SU-DHL-6 (cell line): ENCODE results near the gene SHC3.

Experiments
- H2AFZ ChIP-seq: fragments of 200-600 bp; sonication (generic); 2 replicates; pipeline ENCODE4 v1.6.1; 2014; ENCODE audit warnings: low read depth, mild to moderate bottlenecking, moderate library complexity, mixed read lengths, antibody characterized with exemption, low read length; ENCODE audit not compliant: severe bottlenecking
- H3F3A ChIP-seq: fragments of 200-600 bp; shearing (Covaris generic); 2 replicates; pipeline ENCODE4 v1.6.0; 2016; ENCODE audit warnings: antibody characterized with exemption, mild to moderate bottlenecking; ENCODE audit not compliant: insufficient read depth
- H3K27ac ChIP-seq: fragments of 200-600 bp; sonication (generic); 2 replicates; pipeline ENCODE4 v1.5.1; 2016; ENCODE audit warnings: low read depth, mild to moderate bottlenecking, low read length, moderate library complexity, mixed read lengths
- H3K27me3 ChIP-seq: fragments of 200-600 bp; sonication (generic), shearing (Covaris generic); 2 replicates; pipeline ENCODE4 v1.6.0; 2014; ENCODE audit warnings: mild to moderate bottlenecking, low read length
- H3K36me3 ChIP-seq: fragments of 200-600 bp; sonication (generic); 2 replicates; pipeline ENCODE4 v1.6.1; 2014; ENCODE audit warnings: mild to moderate bottlenecking, low read length, mixed read lengths
- H3K4me2 ChIP-seq: fragments of 300-600, 200-600 bp; shearing (Covaris generic), sonication (generic); 2 replicates; pipeline ENCODE4 v1.6.0; 2014; ENCODE audit warnings: low read length, low read depth, mild to moderate bottlenecking; ENCODE audit not compliant: poor library complexity, severe bottlenecking
- H3K4me3 ChIP-seq: fragments of 200-600 bp; sonication (generic); 2 replicates; pipeline ENCODE4 v1.5.1; 2014; ENCODE audit warnings: antibody characterized with exemption, low read length, mild to moderate bottlenecking, mixed read lengths; ENCODE audit not compliant: insufficient read depth, poor library complexity, severe bottlenecking
- H3K79me2 ChIP-seq: fragments of 200-600 bp; sonication (generic); 2 replicates; pipeline ENCODE4 v1.6.1; 2014; ENCODE audit warnings: mild to moderate bottlenecking, low read length, moderate library complexity; ENCODE audit not compliant: insufficient read depth
- H3K9ac ChIP-seq: fragments of 200-600 bp; sonication (generic); 2 replicates; pipeline ENCODE4 v1.7.0; 2014; ENCODE audit warnings: mild to moderate bottlenecking, low read length
- H3K9me2 ChIP-seq: fragments of 200-600 bp; sonication (generic); replicated peaks from 2 replicates; pipeline ENCODE4 v1.6.1; 2014; ENCODE audit warnings: low read length; ENCODE audit not compliant: insufficient read depth
- H3K9me3 ChIP-seq: fragments of 200-600 bp; sonication (generic); 2 replicates; pipeline ENCODE4 v1.6.1; 2014; ENCODE audit warnings: low read length, mixed read lengths; ENCODE audit not compliant: insufficient read depth
- H4K20me1 ChIP-seq: fragments of 200-600 bp; sonication (generic); 2 replicates; pipeline ENCODE4 v1.6.1; 2014; ENCODE audit warnings: low read depth, mild to moderate bottlenecking, antibody characterized with exemption, low read length, moderate library complexity, mixed read lengths
- EZH2phosphoT487 ChIP-seq: fragments of 200-600 bp; sonication (generic), shearing (Covaris generic); conservative IDR thresholded peaks from 2 replicates; pipeline ENCODE4 v1.6.1; 2018; ENCODE audit warnings: mild to moderate bottlenecking, antibody characterized with exemption, low read length, moderate library complexity, mixed read lengths
- TF ChIP-seq, protein P1 (sequence below): fragments of 200-600 bp; sonication (generic); IDR thresholded peaks from one replicate; pipeline ENCODE4 v1.5.1; 2017; ENCODE audit warnings: antibody characterized with exemption, mild to moderate bottlenecking, low read length, moderate library complexity; ENCODE audit not compliant: insufficient read depth, poor library complexity, severe bottlenecking

The SHC3 gene

DNA sequence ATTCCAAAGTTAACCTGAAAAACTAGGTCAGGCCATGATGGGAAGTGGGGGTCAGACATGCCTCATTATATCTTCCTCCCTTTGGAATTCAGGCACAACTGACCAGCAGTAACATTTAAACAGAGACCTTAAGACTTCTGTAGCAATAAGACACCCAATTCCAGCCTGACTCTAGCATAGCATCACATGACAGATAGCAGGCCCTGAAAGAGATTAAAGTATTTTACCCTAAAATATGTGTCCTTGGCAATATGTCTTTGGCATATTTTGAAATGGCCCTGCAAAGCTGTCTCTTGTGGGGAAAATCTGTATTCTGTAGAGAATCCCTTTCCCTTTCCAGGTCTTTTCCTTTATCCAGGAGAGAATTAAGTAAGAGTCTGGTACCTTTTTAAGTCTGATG is 153.1 kb downstream of the SHC3 start:
- Histone ChIP-seq H4K20me1 (no peaks in the 10 kb centered on the region), H3K36me3 (no peaks in the 10 kb centered on the region), H3K4me3 (no peak overlapping the region), H3K9ac (no peak overlapping the region), H3K27ac (no peak overlapping the region), H3K27me3 (no peaks in the 10 kb centered on the region), H3K4me2 (no peak overlapping the region), H3F3A (no peaks in the 10 kb centered on the region), H3K79me2 (no peaks in the 10 kb centered on the region), H3K9me2 (no peaks in the 10 kb centered on the region), H3K9me3 (no peaks in the 10 kb centered on the region), H2AFZ (no peak overlapping the region)
- TF ChIP-seq, protein P1, sequence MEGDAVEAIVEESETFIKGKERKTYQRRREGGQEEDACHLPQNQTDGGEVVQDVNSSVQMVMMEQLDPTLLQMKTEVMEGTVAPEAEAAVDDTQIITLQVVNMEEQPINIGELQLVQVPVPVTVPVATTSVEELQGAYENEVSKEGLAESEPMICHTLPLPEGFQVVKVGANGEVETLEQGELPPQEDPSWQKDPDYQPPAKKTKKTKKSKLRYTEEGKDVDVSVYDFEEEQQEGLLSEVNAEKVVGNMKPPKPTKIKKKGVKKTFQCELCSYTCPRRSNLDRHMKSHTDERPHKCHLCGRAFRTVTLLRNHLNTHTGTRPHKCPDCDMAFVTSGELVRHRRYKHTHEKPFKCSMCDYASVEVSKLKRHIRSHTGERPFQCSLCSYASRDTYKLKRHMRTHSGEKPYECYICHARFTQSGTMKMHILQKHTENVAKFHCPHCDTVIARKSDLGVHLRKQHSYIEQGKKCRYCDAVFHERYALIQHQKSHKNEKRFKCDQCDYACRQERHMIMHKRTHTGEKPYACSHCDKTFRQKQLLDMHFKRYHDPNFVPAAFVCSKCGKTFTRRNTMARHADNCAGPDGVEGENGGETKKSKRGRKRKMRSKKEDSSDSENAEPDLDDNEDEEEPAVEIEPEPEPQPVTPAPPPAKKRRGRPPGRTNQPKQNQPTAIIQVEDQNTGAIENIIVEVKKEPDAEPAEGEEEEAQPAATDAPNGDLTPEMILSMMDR, result no peak
- TF ChIP-seq EZH2phosphoT487, result no peak

- Histone ChIP-seq H3K4me3 (no peak overlapping the region), H3K4me2 (no peak overlapping the region)
- no peak for TF ChIP-seq EZH2phosphoT487
- TF ChIP-seq, protein P1, result no peak
These were observed 153.9 kb downstream of the SHC3 start for GRCh38 chr9:89024727-89025126.

DNA sequence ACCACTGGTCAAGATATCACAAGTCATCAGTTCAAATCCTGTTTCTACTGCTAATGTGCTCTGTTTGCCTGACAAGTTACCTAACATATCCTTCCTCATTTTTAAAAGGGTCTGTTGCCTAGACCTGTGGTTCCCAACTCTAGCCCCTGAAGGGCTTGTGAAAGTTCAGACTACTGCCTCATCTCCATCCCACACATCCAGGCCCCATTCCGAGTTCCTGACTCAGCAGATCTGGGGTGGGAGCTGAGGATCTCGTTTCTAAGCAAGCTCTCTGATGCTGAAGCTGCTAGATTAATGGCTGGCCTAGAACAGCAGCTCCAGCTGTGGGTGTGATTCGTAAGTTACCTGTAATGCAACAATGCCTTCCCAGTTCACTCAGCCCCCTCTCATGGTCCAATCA is 154.9 kb downstream of the SHC3 start:
- H3K9me2 ChIP-seq, result no peaks in the 10 kb centered on the region
- H3K79me2 ChIP-seq, result no peaks in the 10 kb centered on the region
- no peak overlapping the region for H3K4me3 ChIP-seq
- H3K27ac ChIP-seq, result no peak overlapping the region
- no peaks in the 10 kb centered on the region for H3K36me3 ChIP-seq
- H3K27me3 ChIP-seq, result no peaks in the 10 kb centered on the region
- no peaks in the 10 kb centered on the region for H3K9me3 ChIP-seq
- no peak overlapping the region for H3K4me2 ChIP-seq
- no peaks in the 10 kb centered on the region for H4K20me1 ChIP-seq
- no peak overlapping the region for H2AFZ ChIP-seq
- no peaks in the 10 kb centered on the region for H3F3A ChIP-seq
- TF ChIP-seq, protein P1, result no peak
- TF ChIP-seq EZH2phosphoT487, result no peak
- no peak overlapping the region for H3K9ac ChIP-seq

More at GRCh38 chr9:89024727-89025126, 153.9 kb downstream of the SHC3 start:
- no peaks in the 10 kb centered on the region for H4K20me1 ChIP-seq
- no peak overlapping the region for H3K9ac ChIP-seq
- H3K27ac ChIP-seq, result no peak overlapping the region
- no peaks in the 10 kb centered on the region for H3K9me3 ChIP-seq
- no peaks in the 10 kb centered on the region for H3K36me3 ChIP-seq
- H3K9me2 ChIP-seq, result no peaks in the 10 kb centered on the region
- no peaks in the 10 kb centered on the region for H3K27me3 ChIP-seq
- H3F3A ChIP-seq, result no peaks in the 10 kb centered on the region
- H3K79me2 ChIP-seq, result no peaks in the 10 kb centered on the region
- H2AFZ ChIP-seq, result no peak overlapping the region
